ENCODE results near the gene KPNA5. TPM values are rescaled to one million over a fixed set of nuclear protein-coding genes. Genes with fewer than 3 reads are reported as not detected.
"Not testable (repeated sequence)": the region's sequence is repeated elsewhere in the genome, so short reads cannot be mapped to it uniquely, and the experiment has no call there.

Gene KPNA5
- total RNA-seq, 1 experiment from 2014 or later = 12.2 TPM

DNA sequence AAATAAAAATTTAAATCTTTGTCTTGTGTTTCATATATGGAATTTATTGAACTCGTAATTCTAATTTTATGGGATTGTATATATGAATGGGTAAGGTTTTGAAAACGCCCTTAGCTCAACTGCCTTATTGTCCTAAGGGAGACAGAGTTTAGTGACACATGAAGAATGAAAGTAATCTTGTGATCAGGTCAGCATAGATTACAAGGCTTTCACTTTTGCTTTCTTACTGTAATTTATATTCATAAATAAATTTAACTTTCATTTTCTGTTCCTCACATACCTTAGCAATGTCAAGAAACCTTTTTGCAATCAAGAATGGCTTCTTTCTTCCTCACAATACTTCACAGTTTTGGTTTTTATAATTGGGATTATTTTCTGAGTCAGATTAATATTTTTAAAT, 14.4 kb downstream of the KPNA5 start (continued):
- TF ChIP-seq ETV6 (CRISPR knock-in tag; IDR thresholded peaks at IDR 0.05) (no peak), TP53 (CRISPR knock-in tag; IDR thresholded peaks at IDR 0.05) (no peak), MXD4 (CRISPR knock-in tag; IDR thresholded peaks at IDR 0.05; ENCODE audit: borderline replicate concordance) (no peak), MLX (CRISPR knock-in tag; IDR thresholded peaks at IDR 0.05) (no peak)

GRCh38 chr6:116697480-116697879, 16.5 kb downstream of the KPNA5 start:
- no peaks in the 10 kb centered on the region for H3K4me1 Mint-ChIP-seq
- H3K27me3 Mint-ChIP-seq (ENCODE audit: low read depth) = no peaks in the 10 kb centered on the region
- ATAC-seq (no peak), DNase-seq (ENCODE audit: low spot score) (no peak)
- no peak for TF ChIP-seq ZNF532 (CRISPR knock-in tag; IDR thresholded peaks at IDR 0.05; ENCODE audit: borderline replicate concordance)
- no peak for TF ChIP-seq ZNF423 (CRISPR knock-in tag; IDR thresholded peaks at IDR 0.05)
- TF ChIP-seq ZNF396 (CRISPR knock-in tag; IDR thresholded peaks at IDR 0.05; ENCODE audit: borderline replicate concordance) = no peak
- TF ChIP-seq, protein P1, sequence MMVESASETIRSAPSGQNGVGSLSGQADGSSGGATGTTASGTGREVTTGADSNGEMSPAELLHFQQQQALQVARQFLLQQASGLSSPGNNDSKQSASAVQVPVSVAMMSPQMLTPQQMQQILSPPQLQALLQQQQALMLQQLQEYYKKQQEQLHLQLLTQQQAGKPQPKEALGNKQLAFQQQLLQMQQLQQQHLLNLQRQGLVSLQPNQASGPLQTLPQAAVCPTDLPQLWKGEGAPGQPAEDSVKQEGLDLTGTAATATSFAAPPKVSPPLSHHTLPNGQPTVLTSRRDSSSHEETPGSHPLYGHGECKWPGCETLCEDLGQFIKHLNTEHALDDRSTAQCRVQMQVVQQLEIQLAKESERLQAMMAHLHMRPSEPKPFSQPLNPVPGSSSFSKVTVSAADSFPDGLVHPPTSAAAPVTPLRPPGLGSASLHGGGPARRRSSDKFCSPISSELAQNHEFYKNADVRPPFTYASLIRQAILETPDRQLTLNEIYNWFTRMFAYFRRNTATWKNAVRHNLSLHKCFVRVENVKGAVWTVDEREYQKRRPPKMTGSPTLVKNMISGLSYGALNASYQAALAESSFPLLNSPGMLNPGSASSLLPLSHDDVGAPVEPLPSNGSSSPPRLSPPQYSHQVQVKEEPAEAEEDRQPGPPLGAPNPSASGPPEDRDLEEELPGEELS (CRISPR knock-in tag; IDR thresholded peaks at IDR 0.05) = no peak
- TF ChIP-seq PRRX2 (CRISPR knock-in tag; IDR thresholded peaks at IDR 0.05) = no peak
- no peak for TF ChIP-seq JUN (CRISPR knock-in tag; IDR thresholded peaks at IDR 0.05)
- peaks cover 30% of the 10 kb centered on the region for H3K36me3 Mint-ChIP-seq
- CTCF ChIA-PET = no interaction called here
- no peak overlapping the region for H3K4me3 Mint-ChIP-seq
- no peak overlapping the region for H3K27ac Mint-ChIP-seq
- H3K9me3 Mint-ChIP-seq = no peaks in the 10 kb centered on the region
- POLR2A ChIA-PET = no interaction called here

DNA sequence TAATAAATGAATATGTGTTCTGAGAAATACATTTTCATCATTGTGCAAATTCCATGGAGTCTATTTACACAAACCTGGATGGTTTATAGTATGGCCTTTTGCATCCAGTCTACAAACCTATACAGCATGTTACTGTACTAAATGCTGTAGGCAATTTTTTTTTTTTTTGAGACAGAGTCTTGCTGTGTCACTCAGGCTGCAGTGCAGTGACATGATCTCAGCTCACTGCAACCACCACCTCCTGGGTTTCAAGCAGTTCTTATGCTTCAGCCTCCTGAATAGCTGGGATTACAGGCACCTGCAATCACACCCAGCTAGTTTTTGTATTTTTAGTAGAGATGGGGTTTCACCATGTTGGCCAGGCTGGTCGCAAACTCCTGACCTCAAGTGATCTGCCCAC, 22.9 kb downstream of the KPNA5 start:
- ATAC-seq; H3K9me3 Mint-ChIP-seq; CTCF ChIA-PET; DNase-seq (ENCODE audit: low spot score); H3K4me1 Mint-ChIP-seq; H3K27me3 Mint-ChIP-seq (ENCODE audit: low read depth); H3K27ac Mint-ChIP-seq; H3K4me3 Mint-ChIP-seq; POLR2A ChIA-PET: not testable (repeated sequence)
- H3K36me3 Mint-ChIP-seq = peaks cover 47% of the 10 kb centered on the region

DNA sequence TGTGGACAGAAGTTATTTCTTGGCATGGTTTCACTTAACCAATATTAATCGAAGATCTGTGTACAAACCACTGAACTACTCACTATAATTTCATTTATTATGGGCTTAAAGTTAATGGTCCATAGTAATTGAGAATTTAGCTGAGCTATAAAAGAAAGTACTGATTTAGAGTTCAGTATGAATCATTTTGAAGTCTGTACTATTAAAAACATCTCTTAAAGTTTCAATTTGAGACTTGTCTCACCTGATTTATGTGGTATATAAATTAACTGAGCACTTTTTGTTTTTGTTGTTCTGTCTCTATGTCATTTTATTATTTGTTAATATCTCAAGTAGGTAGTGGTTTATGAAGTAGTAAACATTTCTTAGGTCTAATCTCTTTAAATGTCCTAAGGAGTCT, 24.9 kb downstream of the KPNA5 start:
- ChIA-PET CTCF (no interaction called here), POLR2A (no interaction called here)
- TF ChIP-seq, protein P2, sequence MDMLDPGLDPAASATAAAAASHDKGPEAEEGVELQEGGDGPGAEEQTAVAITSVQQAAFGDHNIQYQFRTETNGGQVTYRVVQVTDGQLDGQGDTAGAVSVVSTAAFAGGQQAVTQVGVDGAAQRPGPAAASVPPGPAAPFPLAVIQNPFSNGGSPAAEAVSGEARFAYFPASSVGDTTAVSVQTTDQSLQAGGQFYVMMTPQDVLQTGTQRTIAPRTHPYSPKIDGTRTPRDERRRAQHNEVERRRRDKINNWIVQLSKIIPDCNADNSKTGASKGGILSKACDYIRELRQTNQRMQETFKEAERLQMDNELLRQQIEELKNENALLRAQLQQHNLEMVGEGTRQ (CRISPR knock-in tag; IDR thresholded peaks at IDR 0.05) = no peak
- TF ChIP-seq ZNF263 (CRISPR knock-in tag; IDR thresholded peaks at IDR 0.05; ENCODE audit: low read depth) = no peak
- DNase-seq (ENCODE audit: low spot score) = no peak
- Mint-ChIP-seq H3K27ac (no peak overlapping the region), H3K27me3 (ENCODE audit: low read depth) (no peaks in the 10 kb centered on the region), H3K4me1 (no peaks in the 10 kb centered on the region), H3K9me3 (no peaks in the 10 kb centered on the region), H3K4me3 (no peak overlapping the region), H3K36me3 (peaks cover 41% of the 10 kb centered on the region)
- no peak for ATAC-seq
